Brain pericyte (primary cell): ENCODE measurements around the gene FOXO4.

Experiments
- DNase-seq: peaks from one replicate; pipeline ENCODE4 v3.0.0-alpha.2; 2012; ENCODE audit warnings: low read depth, low spot score

Gene FOXO4

DNA sequence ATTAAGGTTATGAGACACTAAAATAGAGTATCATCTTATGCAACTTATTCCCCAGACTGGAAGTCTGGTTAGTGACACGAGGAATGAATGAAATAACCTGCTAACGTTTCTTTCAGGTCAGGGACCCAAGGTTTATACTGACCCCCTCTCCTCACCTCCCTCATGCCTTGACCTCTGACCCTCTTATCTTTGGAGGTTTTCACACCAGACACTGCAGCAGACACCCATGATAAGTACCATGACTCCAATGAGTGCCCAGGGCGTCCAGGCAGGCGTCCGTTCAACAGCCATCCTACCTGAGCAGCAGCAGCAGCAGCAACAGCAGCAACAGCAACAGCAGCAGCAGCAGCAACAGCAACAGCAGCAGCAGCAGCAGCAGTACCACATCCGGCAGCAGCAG, 44.8 kb downstream of the FOXO4 start:
- no peak for DNase-seq

DNA sequence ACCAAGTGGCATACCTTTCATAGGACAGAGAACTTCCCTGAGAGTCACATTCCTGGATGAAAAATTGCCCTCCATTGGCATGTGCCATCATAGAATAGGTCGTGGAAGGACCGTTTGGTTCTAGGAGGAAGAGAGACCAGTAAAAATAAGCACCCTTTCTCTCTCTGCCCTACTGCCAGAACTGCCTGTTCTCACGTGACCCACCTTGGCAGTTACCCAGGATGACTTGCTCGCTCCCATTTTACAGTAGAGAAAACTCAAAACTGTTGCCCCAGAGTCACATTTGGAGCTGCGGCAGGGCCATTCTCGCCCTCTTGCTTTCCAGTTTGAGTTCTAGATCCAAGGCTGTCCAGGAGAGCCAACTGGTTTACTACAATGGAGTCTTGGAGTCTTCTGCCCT, 47.9 kb downstream of the FOXO4 start:
- DNase-seq = no peak

DNA sequence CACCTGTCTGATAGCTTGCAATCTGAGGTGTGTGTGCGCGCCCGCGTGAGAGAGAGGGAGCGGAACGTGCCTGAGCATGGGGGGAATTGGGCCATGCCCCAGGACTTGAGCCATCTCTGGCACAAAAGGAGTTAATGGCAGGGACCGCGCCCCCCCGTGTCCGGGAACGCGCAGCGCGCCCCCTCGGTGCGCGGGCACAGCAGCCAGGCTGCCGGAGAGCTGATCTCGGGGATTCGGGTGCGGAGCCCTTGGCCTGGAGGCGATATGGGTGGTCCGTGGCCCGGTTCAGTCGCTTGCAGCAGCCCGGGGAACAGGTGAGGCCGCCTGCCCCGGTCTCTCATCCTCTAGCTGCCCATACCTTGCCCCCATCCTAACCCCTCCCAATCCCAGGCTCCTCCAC, 49.0 kb downstream of the FOXO4 start, which contains the start of gene NLGN3:
Gene NLGN3 (plus strand): TSS at position 191 of the 400 bp plus-strand sequence. CDS start 2,909 bp downstream, outside the sequence.
- no peak for DNase-seq

- DNase-seq = no peak
Measured at GRCh38 chrX:71147496-71148277, 52.0 kb downstream of the FOXO4 start.

GRCh38 chrX:71148278-71148663, 52.6 kb downstream of the FOXO4 start:
- DNase-seq = no peak

- no peak for DNase-seq
Measured at GRCh38 chrX:71151366-71151765, 55.7 kb downstream of the FOXO4 start.
